GM23338 (cell line): ENCODE measurements around the gene TMEM212. TPM values are rescaled to one million over a fixed set of nuclear protein-coding genes. Genes with fewer than 3 reads are reported as not detected.
A peak's percentile ranks its signal among the peaks of the same experiment; 100 is the strongest.

Experiments used
- ATAC-seq: fragments of 200-7000 bp; cut with Tn5 transposase; 3 replicates; pipeline ENCODE4 v1.9.1; 2020
- DNase-seq: peaks from one replicate; pipeline ENCODE4 v3.0.0-alpha.2; 2015; ENCODE audit warnings: low spot score
- H2AFZ ChIP-seq: fragments of 200-600 bp; sonication (generic); 2 replicates; pipeline ENCODE4 v1.8.0; 2016; ENCODE audit warnings: antibody characterized with exemption, mild to moderate bottlenecking, moderate library complexity
- H3F3A ChIP-seq: fragments of 200-600 bp; sonication (generic); replicated peaks from 2 replicates; pipeline ENCODE4 v1.8.0; 2017; ENCODE audit warnings: antibody characterized with exemption, mixed run types, low read depth
- H3K27ac ChIP-seq: fragments of 200-600 bp; sonication (generic); 2 replicates; pipeline ENCODE4 v1.6.1; 2016; ENCODE audit warnings: low read depth
- H3K27me3 ChIP-seq: fragments of 200-600 bp; sonication (generic); 2 replicates; pipeline ENCODE4 v1.8.0; 2016; ENCODE audit warnings: mild to moderate bottlenecking, mixed run types, moderate library complexity; ENCODE audit not compliant: insufficient read depth
- H3K36me3 ChIP-seq: fragments of 200-600 bp; sonication (generic); 2 replicates; pipeline ENCODE4 v1.8.0; 2016; ENCODE audit warnings: mild to moderate bottlenecking; ENCODE audit not compliant: insufficient read depth
- H3K4me1 ChIP-seq: fragments of 200-600 bp; sonication (generic); 2 replicates; pipeline ENCODE4 v1.8.0; 2016; ENCODE audit warnings: mild to moderate bottlenecking, moderate library complexity; ENCODE audit not compliant: insufficient read depth
- H3K4me2 ChIP-seq: fragments of 200-600 bp; sonication (generic); 2 replicates; pipeline ENCODE4 v1.7.1; 2017; ENCODE audit warnings: mixed run types
- H3K4me3 ChIP-seq: fragments of 200-600 bp; sonication (generic); 2 replicates; pipeline ENCODE4 v1.6.1; 2016; ENCODE audit warnings: mixed run types
- H3K79me2 ChIP-seq: fragments of 200-600 bp; sonication (generic); replicated peaks from 2 replicates; pipeline ENCODE4 v1.8.0; 2017; ENCODE audit warnings: mild to moderate bottlenecking; ENCODE audit not compliant: insufficient read depth
- H3K9me2 ChIP-seq: fragments of 200-600 bp; sonication (generic); 2 replicates; pipeline ENCODE4 v1.8.0; 2017; ENCODE audit not compliant: insufficient read depth
- H4K20me1 ChIP-seq: fragments of 200-600 bp; sonication (generic); replicated peaks from 2 replicates; pipeline ENCODE4 v1.8.0; 2017; ENCODE audit warnings: mild to moderate bottlenecking; ENCODE audit not compliant: insufficient read depth
- H3K27ac Mint-ChIP-seq: 2 replicates; pipeline ENCODE4 v1.8.0; 2020; ENCODE audit warnings: inconsistent platforms, mild to moderate bottlenecking, moderate library complexity, mixed read lengths
- H3K27me3 Mint-ChIP-seq: 3 replicates; pipeline ENCODE4 v1.8.0; 2022; ENCODE audit warnings: low read depth, mild to moderate bottlenecking, moderate library complexity, mixed read lengths, inconsistent platforms; ENCODE audit not compliant: insufficient read depth, poor library complexity
- H3K36me3 Mint-ChIP-seq: 3 replicates; pipeline ENCODE4 v1.8.0; 2021; ENCODE audit warnings: low read depth, mild to moderate bottlenecking, inconsistent platforms, moderate library complexity, mixed read lengths
- H3K4me1 Mint-ChIP-seq: 3 replicates; pipeline ENCODE4 v1.8.0; 2020; ENCODE audit warnings: mild to moderate bottlenecking, inconsistent platforms, mixed read lengths
- H3K4me3 Mint-ChIP-seq: 3 replicates; pipeline ENCODE4 v1.8.0; 2021; ENCODE audit warnings: moderate library complexity, mild to moderate bottlenecking, inconsistent platforms, mixed read lengths
- H3K9me3 Mint-ChIP-seq: 3 replicates; pipeline ENCODE4 v1.8.0; 2020; ENCODE audit warnings: moderate library complexity, mild to moderate bottlenecking, inconsistent platforms, mixed read lengths
- CREB1 ChIP-seq: fragments of 250-450 bp; sonication (Bioruptor Pico); IDR thresholded peaks from 2 replicates; pipeline ENCODE4 v1.5.0; 2020; ENCODE audit warnings: low read depth, mild to moderate bottlenecking, moderate library complexity
- CTCF ChIP-seq, 2 experiments: fragments of 200-600 bp in 1 of 2; sonication (generic) in 1 of 2; conservative IDR thresholded peaks; 2 replicates each; pipeline versions ENCODE4 v1.5.1 to v1.6.1; 2016 to 2017; ENCODE audit warnings: antibody characterized with exemption in 2 of 2, low read depth in 2 of 2, mild to moderate bottlenecking in 2 of 2, moderate library complexity in 1 of 2
- ETS1 ChIP-seq: IDR thresholded peaks from 2 replicates; pipeline ENCODE4 v1.6.1; 2016; ENCODE audit warnings: antibody characterized with exemption
- EZH2 ChIP-seq: fragments of 200-600 bp; sonication (generic); IDR thresholded peaks from one replicate; pipeline ENCODE4 v1.8.0; 2017; ENCODE audit warnings: antibody characterized with exemption, mild to moderate bottlenecking, low read depth; ENCODE audit not compliant: unreplicated experiment
- JUNB ChIP-seq: IDR thresholded peaks from one replicate; pipeline ENCODE4 v1.6.1; 2016; ENCODE audit warnings: antibody characterized with exemption; ENCODE audit not compliant: unreplicated experiment
- REST ChIP-seq: IDR thresholded peaks from one replicate; pipeline ENCODE4 v1.6.1; 2018; ENCODE audit warnings: antibody characterized with exemption; ENCODE audit not compliant: unreplicated experiment
- STAT1 ChIP-seq: IDR thresholded peaks from one replicate; pipeline ENCODE4 v1.6.1; 2016; ENCODE audit warnings: antibody characterized with exemption; ENCODE audit not compliant: unreplicated experiment
- ZNF114 ChIP-seq: fragments of 250-450 bp; sonication (Bioruptor Pico); IDR thresholded peaks from 2 replicates; pipeline ENCODE4 v1.5.0; 2020; ENCODE audit warnings: mild to moderate bottlenecking, moderate library complexity
- ZNF462 ChIP-seq: fragments of 250-450 bp; sonication (Bioruptor Pico); IDR thresholded peaks from 2 replicates; pipeline ENCODE4 v1.5.0; 2020; ENCODE audit warnings: mild to moderate bottlenecking, moderate library complexity
- polyA plus RNA-seq: library from polyadenylated mRNA; unstranded; fragments of >200 nt; fragmentation: Nextera tagmentation; extraction: Ambion mirVana; gene quantifications from 2 replicates; pipeline ENCODE4 v1.2.1, GENCODE V29; 2016
- total RNA-seq: library from RNA; depleted of rRNA; stranded (reverse); fragments of >200 nt; shearing (Covaris generic); gene quantifications from 2 replicates; pipeline ENCODE4 v1.2.3, GENCODE V29; 2014

TMEM212 gene
- total and polyA plus RNA-seq, 2 experiments from 2014 or later = not detected

- no peak for TF ChIP-seq CTCF (conservative IDR thresholded peaks at IDR 0.05; ENCODE audit: low read depth in 2 of 2)
Measured at GRCh38 chr3:171892457-171892856, 49.3 kb downstream of the TMEM212 start (continued).

GRCh38 chr3:171895291-171895690, 52.1 kb downstream of the TMEM212 start:
- no peak overlapping the region for H3K27ac ChIP-seq
- 0 out of 2 replicates have a peak, but pooled peaks cover 9% of the 10 kb centered on the region for H3K4me1 ChIP-seq
- no peak overlapping the region for H3K4me3 Mint-ChIP-seq
- no peaks in the 10 kb centered on the region for H3F3A ChIP-seq
- H3K36me3 ChIP-seq = no peaks in the 10 kb centered on the region
- ATAC-seq (no peak), DNase-seq (no peak)
- H3K9me2 ChIP-seq = peaks cover 6% of the 10 kb centered on the region
- H3K4me1 Mint-ChIP-seq = peaks cover 18% of the 10 kb centered on the region
- no peaks in the 10 kb centered on the region for H3K36me3 Mint-ChIP-seq
- no peak overlapping the region for H3K27ac Mint-ChIP-seq
- no peaks in the 10 kb centered on the region for H3K27me3 ChIP-seq
- H3K9me3 Mint-ChIP-seq = peaks cover 5% of the 10 kb centered on the region; the same call in 1 of the 3 replicates
- peaks cover 2% of the 10 kb centered on the region for H3K27me3 Mint-ChIP-seq
- H3K4me3 ChIP-seq = no peak overlapping the region
- H3K4me2 ChIP-seq = no peak overlapping the region
- no peaks in the 10 kb centered on the region for H3K79me2 ChIP-seq
- no peaks in the 10 kb centered on the region for H4K20me1 ChIP-seq
- TF ChIP-seq CREB1 (CRISPR knock-in tag) = no peak
- no peak for TF ChIP-seq ZNF114 (CRISPR knock-in tag)
- TF ChIP-seq ETS1 = no peak
- TF ChIP-seq EZH2 = no peak
- no peak for TF ChIP-seq REST
- TF ChIP-seq STAT1 = no peak
- TF ChIP-seq ZNF462 (CRISPR knock-in tag) = 0 out of 2 replicates have a peak, but pooled peaks have one; percentile 10
- TF ChIP-seq JUNB = no peak
- no peak overlapping the region for H2AFZ ChIP-seq
